ENCODE results near the gene DCLRE1B.
"Not testable (repeated sequence)": the region's sequence is repeated elsewhere in the genome, so short reads cannot be mapped to it uniquely, and the experiment has no call there.

Gene DCLRE1B

DNA sequence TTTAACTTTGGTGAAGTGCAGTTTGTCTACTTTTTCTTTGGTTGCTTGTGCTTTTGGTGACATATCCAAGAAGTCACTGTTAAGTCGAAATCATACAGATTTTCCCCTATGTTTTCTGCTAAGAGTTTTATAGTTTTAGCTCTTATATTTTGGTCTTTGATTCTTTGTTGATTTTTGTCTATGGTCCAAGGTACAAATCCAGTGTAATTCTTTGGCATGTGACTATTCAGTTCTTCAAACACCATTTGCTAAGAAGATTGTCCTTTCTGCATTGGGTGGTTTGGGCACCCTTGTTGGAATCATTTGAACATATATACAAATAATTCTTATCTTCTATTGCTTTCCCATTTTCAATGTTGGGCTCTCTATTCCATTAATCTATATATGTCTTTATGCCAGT, 40.2 kb downstream of the DCLRE1B start:
- TF ChIP-seq, protein P1, sequence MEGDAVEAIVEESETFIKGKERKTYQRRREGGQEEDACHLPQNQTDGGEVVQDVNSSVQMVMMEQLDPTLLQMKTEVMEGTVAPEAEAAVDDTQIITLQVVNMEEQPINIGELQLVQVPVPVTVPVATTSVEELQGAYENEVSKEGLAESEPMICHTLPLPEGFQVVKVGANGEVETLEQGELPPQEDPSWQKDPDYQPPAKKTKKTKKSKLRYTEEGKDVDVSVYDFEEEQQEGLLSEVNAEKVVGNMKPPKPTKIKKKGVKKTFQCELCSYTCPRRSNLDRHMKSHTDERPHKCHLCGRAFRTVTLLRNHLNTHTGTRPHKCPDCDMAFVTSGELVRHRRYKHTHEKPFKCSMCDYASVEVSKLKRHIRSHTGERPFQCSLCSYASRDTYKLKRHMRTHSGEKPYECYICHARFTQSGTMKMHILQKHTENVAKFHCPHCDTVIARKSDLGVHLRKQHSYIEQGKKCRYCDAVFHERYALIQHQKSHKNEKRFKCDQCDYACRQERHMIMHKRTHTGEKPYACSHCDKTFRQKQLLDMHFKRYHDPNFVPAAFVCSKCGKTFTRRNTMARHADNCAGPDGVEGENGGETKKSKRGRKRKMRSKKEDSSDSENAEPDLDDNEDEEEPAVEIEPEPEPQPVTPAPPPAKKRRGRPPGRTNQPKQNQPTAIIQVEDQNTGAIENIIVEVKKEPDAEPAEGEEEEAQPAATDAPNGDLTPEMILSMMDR (IDR thresholded peaks at IDR 0.05): no peak
- DNase-seq: no peak
- H3K36me3 Mint-ChIP-seq (ENCODE audit: low read depth): peaks cover 53% of the 10 kb centered on the region
- H3K27ac Mint-ChIP-seq: no peak overlapping the region
- H3K27me3 Mint-ChIP-seq (ENCODE audit: low read depth, poor library complexity): no peaks in the 10 kb centered on the region
- peaks cover 17% of the 10 kb centered on the region for H3K9me3 Mint-ChIP-seq
- peaks cover 34% of the 10 kb centered on the region for H3K4me1 Mint-ChIP-seq
- no peak overlapping the region for H3K4me3 Mint-ChIP-seq

DNA sequence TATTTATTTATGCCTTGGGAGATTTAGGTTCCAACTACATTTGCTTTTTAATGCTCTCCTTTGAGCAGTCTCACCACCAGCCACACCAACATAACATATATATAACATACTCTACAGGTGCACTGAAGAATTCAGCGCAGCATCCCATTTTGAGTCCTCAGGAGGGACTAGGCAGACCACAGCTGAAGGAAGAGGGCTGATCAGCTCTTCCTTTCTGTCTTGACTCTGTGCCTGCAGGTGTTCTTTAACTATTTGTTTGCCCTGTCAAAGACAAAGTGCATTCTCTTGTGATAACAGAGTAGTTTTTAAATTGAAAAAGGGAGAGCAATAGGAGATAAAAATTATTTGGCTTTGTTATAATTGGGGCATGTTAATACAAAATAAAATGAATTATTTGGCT, 41.0 kb downstream of the DCLRE1B start:
- TF ChIP-seq, protein P1 (IDR thresholded peaks at IDR 0.05): no peak
- H3K9me3 Mint-ChIP-seq: peaks cover 17% of the 10 kb centered on the region
- H3K27ac Mint-ChIP-seq: peak overlapping the region; percentile 52
- H3K27me3 Mint-ChIP-seq (ENCODE audit: low read depth, poor library complexity): no peaks in the 10 kb centered on the region
- no peak for DNase-seq
- peaks cover 30% of the 10 kb centered on the region for H3K4me1 Mint-ChIP-seq
- peaks cover 45% of the 10 kb centered on the region for H3K36me3 Mint-ChIP-seq (ENCODE audit: low read depth)
- H3K4me3 Mint-ChIP-seq: no peak overlapping the region

DNA sequence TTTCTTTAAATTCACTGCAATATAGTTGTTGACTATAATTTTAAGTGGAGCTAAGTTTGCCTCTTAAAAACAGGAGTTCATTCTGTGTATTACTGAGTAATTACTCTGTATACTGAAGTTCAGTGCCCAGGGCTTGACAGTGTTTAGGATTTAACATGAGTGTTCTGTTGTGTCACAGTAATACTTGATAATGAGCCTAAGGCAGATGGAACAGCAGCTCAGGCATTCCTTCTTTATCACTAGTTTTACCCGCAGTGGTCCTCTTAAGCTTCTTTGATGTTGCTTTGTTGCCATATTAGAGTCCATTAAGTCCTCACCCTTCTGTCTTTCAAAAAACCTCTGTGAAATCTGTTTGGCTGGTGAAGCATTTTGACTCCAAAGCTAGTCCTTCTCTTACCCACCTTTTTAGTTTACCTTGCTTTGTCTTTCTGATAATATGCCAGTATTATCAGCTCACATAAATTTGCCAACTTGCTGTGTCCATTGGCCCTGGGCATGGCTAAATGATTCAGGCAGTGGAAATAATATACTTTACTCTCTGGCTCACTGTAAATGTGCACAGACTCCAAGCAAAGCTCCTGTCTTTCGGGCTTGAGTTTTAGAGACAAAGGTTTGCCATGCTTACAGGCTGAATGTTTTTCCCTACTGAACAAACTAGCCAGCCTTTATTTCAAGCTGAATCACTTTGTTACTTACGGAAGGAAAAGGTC, 41.7 kb downstream of the DCLRE1B start:
- peaks cover 17% of the 10 kb centered on the region for H3K9me3 Mint-ChIP-seq
- H3K4me3 Mint-ChIP-seq: no peak overlapping the region
- TF ChIP-seq, protein P1 (IDR thresholded peaks at IDR 0.05): no peak
- H3K27me3 Mint-ChIP-seq (ENCODE audit: low read depth, poor library complexity): no peaks in the 10 kb centered on the region
- H3K36me3 Mint-ChIP-seq (ENCODE audit: low read depth): peaks cover 41% of the 10 kb centered on the region
- no peak for DNase-seq
- H3K27ac Mint-ChIP-seq: peak overlapping the region; percentile 70
- H3K4me1 Mint-ChIP-seq: peaks cover 30% of the 10 kb centered on the region

DNA sequence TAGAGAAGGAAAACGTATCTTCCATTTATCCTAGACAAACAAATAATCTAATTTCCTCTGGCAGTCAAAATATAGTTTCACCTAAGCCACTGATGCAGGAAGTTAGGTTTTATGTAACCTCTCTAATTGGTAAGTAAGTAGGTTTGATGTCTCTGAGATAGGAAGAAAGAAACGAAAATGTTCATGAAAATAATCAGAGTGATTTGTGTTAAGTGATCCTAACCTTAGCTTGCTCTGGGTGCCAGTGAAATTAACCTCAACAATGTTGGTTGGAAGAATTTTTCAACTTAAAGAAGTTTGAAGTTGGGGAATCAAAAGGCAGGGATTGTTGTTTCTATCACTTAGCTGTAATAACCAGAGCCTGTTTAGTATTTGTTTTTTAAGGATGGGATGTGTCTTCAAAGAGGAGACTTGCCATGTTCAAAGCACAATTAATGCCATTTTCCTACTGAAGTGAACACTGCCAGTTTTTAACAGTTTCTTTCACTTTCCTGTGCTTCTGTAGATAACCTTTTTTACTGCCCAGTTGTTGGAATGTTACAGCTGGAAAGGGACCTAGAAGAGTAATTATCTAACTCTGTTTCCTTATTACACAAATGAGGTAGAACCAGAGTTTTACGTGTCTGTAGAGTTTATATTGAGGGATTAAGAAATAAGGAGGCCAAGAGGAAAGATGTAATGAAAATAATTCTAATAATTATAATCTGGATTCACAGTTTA, 42.4 kb downstream of the DCLRE1B start:
- no peak overlapping the region for H3K4me3 Mint-ChIP-seq
- H3K9me3 Mint-ChIP-seq: peaks cover 17% of the 10 kb centered on the region
- TF ChIP-seq, protein P1 (IDR thresholded peaks at IDR 0.05): no peak
- no peak for DNase-seq
- H3K27ac Mint-ChIP-seq: peak overlapping the region; percentile 70
- H3K36me3 Mint-ChIP-seq (ENCODE audit: low read depth): peaks cover 34% of the 10 kb centered on the region
- no peaks in the 10 kb centered on the region for H3K27me3 Mint-ChIP-seq (ENCODE audit: low read depth, poor library complexity)
- H3K4me1 Mint-ChIP-seq: peaks cover 30% of the 10 kb centered on the region

DNA sequence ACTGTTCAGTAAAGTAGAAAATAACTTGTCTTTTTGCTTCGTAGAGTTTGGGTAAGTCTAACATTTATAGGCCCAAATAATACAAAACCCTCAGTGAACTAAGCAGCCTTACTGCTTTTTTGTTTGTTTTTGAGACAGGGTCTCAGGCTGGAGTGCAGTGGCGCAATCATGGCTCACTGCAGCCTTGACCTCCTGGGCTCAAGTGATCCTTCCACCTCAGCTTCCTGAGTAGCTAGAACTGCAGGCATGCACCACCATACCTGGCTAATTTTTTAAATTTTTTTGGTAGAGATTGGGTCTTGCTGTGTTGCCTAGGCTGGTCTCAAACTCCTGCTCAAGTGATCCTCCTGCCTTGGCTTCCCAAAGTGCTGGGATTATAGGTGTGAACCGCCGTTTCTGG, 43.0 kb downstream of the DCLRE1B start:
- peak overlapping the region; percentile 84 for H3K27ac Mint-ChIP-seq
- not testable (repeated sequence) for H3K4me3 Mint-ChIP-seq; DNase-seq; H3K27me3 Mint-ChIP-seq (ENCODE audit: low read depth, poor library complexity)
- H3K9me3 Mint-ChIP-seq: peaks cover 16% of the 10 kb centered on the region
- peaks cover 32% of the 10 kb centered on the region for H3K36me3 Mint-ChIP-seq (ENCODE audit: low read depth)
- peaks cover 30% of the 10 kb centered on the region for H3K4me1 Mint-ChIP-seq

DNA sequence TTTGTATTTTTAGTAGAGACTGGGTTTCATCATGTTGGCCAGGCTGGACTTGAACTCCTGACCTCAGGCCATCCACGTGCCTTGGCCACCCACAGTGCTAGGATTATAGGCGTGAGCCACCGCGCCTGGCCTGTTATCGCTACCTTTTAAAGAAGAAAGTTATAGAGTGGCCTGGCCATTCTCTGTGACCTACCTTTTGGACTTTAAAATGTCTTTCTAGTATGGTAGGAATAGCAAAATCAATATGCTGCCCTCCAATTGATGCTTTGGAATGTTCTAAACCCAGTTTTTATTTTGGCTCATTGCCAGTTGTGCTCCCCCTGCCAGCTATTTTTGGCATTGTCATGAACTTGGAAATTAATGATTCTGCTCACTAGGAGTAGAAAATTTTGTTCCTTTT, 43.9 kb downstream of the DCLRE1B start:
- TF ChIP-seq, protein P1 (IDR thresholded peaks at IDR 0.05): peak; percentile 12
- H3K9me3 Mint-ChIP-seq: peaks cover 13% of the 10 kb centered on the region
- peaks cover 30% of the 10 kb centered on the region for H3K4me1 Mint-ChIP-seq
- no peak overlapping the region for H3K4me3 Mint-ChIP-seq
- peaks cover 32% of the 10 kb centered on the region for H3K36me3 Mint-ChIP-seq (ENCODE audit: low read depth)
- no peak overlapping the region for H3K27ac Mint-ChIP-seq
- DNase-seq: no peak
- no peaks in the 10 kb centered on the region for H3K27me3 Mint-ChIP-seq (ENCODE audit: low read depth, poor library complexity)

Data from nephron progenitor cell (in vitro differentiated cells).